Adrenal gland (tissue), 12 donors: ENCODE data around the gene CRYGA. TPM values are rescaled to one million over a fixed set of nuclear protein-coding genes. Genes with fewer than 3 reads are reported as not detected.

Source experiments
- DNase-seq, 7 donors: peaks; one replicate each; pipeline ENCODE4 v3.0.0-alpha.2; 2019 to 2020
- H3K27ac ChIP-seq, 5 donors: fragments of 200-600 bp; sonication (generic) in 4 of 5; 1 replicate in 3 of 5; 2 replicates in 2 of 5; pipeline versions ENCODE4 v1.5.1 to v1.8.0; 2016 to 2020; ENCODE audit warnings: mild to moderate bottlenecking in 1 of 5
- H3K27me3 ChIP-seq: fragments of 200-600 bp; 2 replicates; pipeline ENCODE4 v1.8.0; 2021
- H3K36me3 ChIP-seq, 2 donors: fragments of 200-600 bp; replicated peaks in 1 of 2; 1 replicate in 1 of 2; 2 replicates in 1 of 2; pipeline versions ENCODE4 v1.5.1 to v1.8.0; 2018 to 2022
- H3K4me1 ChIP-seq, 2 donors: fragments of 200-600 bp; replicated peaks in 1 of 2; 1 replicate in 1 of 2; 2 replicates in 1 of 2; pipeline versions ENCODE4 v1.5.1 to v1.8.0; 2018 to 2021
- H3K4me3 ChIP-seq, 4 donors: fragments of 200-600 bp; sonication (generic) in 3 of 4; one replicate each; pipeline ENCODE4 v1.5.1; 2016 to 2018
- H3K9me3 ChIP-seq, 3 donors: fragments of 200-600 bp; sonication (generic) in 1 of 3; replicated peaks in 1 of 3; 1 replicate in 2 of 3; 2 replicates in 1 of 3; pipeline versions ENCODE4 v1.5.1 to v1.8.0; 2016 to 2021
- CTCF ChIP-seq, 6 experiments: fragments of 450-650 bp in 4 of 6; fragments of 200-600 bp in 2 of 6; sonication (generic) in 1 of 6; IDR thresholded peaks; 1 replicate in 5 of 6; 2 replicates in 1 of 6; pipeline versions ENCODE4 v1.5.1 to v1.8.0; 2016 to 2021; ENCODE audit warnings: antibody characterized with exemption in 6 of 6, mild to moderate bottlenecking in 2 of 6, moderate library complexity in 1 of 6
- POLR2A ChIP-seq, 2 donors: fragments of 450-650 bp; IDR thresholded peaks; one replicate each; pipeline ENCODE4 v1.6.1; 2017; ENCODE audit warnings: antibody characterized with exemption in 2 of 2, mild to moderate bottlenecking in 2 of 2, moderate library complexity in 1 of 2
- WGBS, 4 donors: extraction: QIAGEN DNeasy Blood & Tissue Kit in 2 of 4; methylation state at CpG; one replicate each; pipeline versions ENCODE4 v1.1.5 to v1.1.7; 2013 to 2017; 5-methylcytosine and 5-hydroxymethylcytosine counted together
- intact Hi-C, 2 donors: fragments of 100-400 bp; cut with DNase I; formaldehyde crosslinking; loops; one replicate each; pipeline versions ENCODE4 v1.14.1 to v1.15.0; 2022 to 2023
- polyA plus RNA-seq, 3 donors: library from polyadenylated mRNA; stranded (reverse); fragments of 200-250 nt in 2 of 3; fragments of 350-450 nt in 1 of 3; fragmentation: Illumina TruSeq in 1 of 3; extraction: RNeasy Lipid Tissue Mini Kit (QIAGEN cat#74804) in 1 of 3; gene quantifications; one replicate each; pipeline ENCODE4 v1.2.3, GENCODE V29; 2013 to 2014
- total RNA-seq, 9 donors: library from RNA; depleted of rRNA in 4 of 9; stranded (reverse); fragments of >200 nt in 4 of 9; fragments of 120-200 nt in 1 of 9; fragmentation: NEBNext Ultra II Directional in 1 of 9; extraction: Animal tissue kit (Norgen Biotek cat#: 25700) in 1 of 9; gene quantifications; one replicate each; pipeline versions ENCODE4 v1.1.0 to v1.2.4, GENCODE V29; 2013 to 2023
- donor health status: healthy with polysubstance abuse.
- donor health status: Bipolar disorder and iron deficiency.
- donor health status: DM: yes; HTN: yes; CAD: no.
- donor health status: DM: no; HTN: no; CAD: no.
- donor health status: DM: no; HTN: no; CAD: no.
- donor health status: DM: yes; HTN: yes; CAD: no.

Gene CRYGA
- total and polyA plus RNA-seq, 12 donors: not detected

- no peak for DNase-seq
- Histone ChIP-seq H3K9me3 (no peaks in the 10 kb centered on the region), H3K27ac (no peak overlapping the region), H3K4me1 (no peaks in the 10 kb centered on the region), H3K4me3 (no peak overlapping the region), H3K36me3 (no peaks in the 10 kb centered on the region), H3K27me3 (no peaks in the 10 kb centered on the region)
- intact Hi-C loops: no loop called here
- TF ChIP-seq POLR2A (IDR thresholded peaks at IDR 0.05) (no peak), CTCF (IDR thresholded peaks at IDR 0.05) (no peak)
- 65 to 86% (median 75%) methylated on average over 2 of the region's 2 CpGs for WGBS, 4 donors
These were observed 14.6 kb downstream of the CRYGA start for GRCh38 chr2:208148803-208149202.

- Histone ChIP-seq H3K9me3 (no peaks in the 10 kb centered on the region), H3K4me1 (no peaks in the 10 kb centered on the region), H3K4me3 (no peak overlapping the region), H3K27ac (no peak overlapping the region), H3K27me3 (no peaks in the 10 kb centered on the region), H3K36me3 (no peaks in the 10 kb centered on the region)
- intact Hi-C loops: no loop called here
- 84 to 94% (median 88%) methylated on average over 3 of the region's 3 CpGs for WGBS, 4 donors
- DNase-seq: no peak
- TF ChIP-seq CTCF (IDR thresholded peaks at IDR 0.05) (no peak), POLR2A (IDR thresholded peaks at IDR 0.05) (no peak)
These were observed 15.6 kb downstream of the CRYGA start for GRCh38 chr2:208147759-208148158.

- Histone ChIP-seq H3K9me3 (no peaks in the 10 kb centered on the region), H3K27ac (no peak overlapping the region), H3K27me3 (no peaks in the 10 kb centered on the region), H3K4me3 (no peak overlapping the region), H3K4me1 (no peaks in the 10 kb centered on the region), H3K36me3 (no peaks in the 10 kb centered on the region)
- intact Hi-C loops: no loop called here
- TF ChIP-seq CTCF (IDR thresholded peaks at IDR 0.05): no peak
- no peak for TF ChIP-seq POLR2A (IDR thresholded peaks at IDR 0.05)
- DNase-seq: no peak
These were observed 16.4 kb downstream of the CRYGA start for GRCh38 chr2:208147008-208147407.

- no peaks in the 10 kb centered on the region for H3K36me3 ChIP-seq
- no peaks in the 10 kb centered on the region for H3K9me3 ChIP-seq
- no peak for TF ChIP-seq CTCF (IDR thresholded peaks at IDR 0.05)
- no peak for TF ChIP-seq POLR2A (IDR thresholded peaks at IDR 0.05)
- no peak within 1 kb of the TSS for H3K4me3 ChIP-seq
- no peaks in the 10 kb centered on the region for H3K27me3 ChIP-seq
- H3K4me1 ChIP-seq: no peaks in the 10 kb centered on the region
- H3K27ac ChIP-seq: no peak within 1 kb of the TSS
- intact Hi-C loops: no loop called here
- 62 to 83% (median 68%) methylated on average over 4 to 6 of the region's 6 CpGs for WGBS, 4 donors
- no peak for DNase-seq
These were observed 17.4 kb downstream of the CRYGA start, which contains the start of gene CRYGB for GRCh38 chr2:208146006-208146405. Gene CRYGB (minus strand): TSS chr2:208146158. CDS start chr2:208146120, 38 bp downstream.
